ENCODE data around the gene KIR3DL3.
"Not testable (repeated sequence)": the region's sequence is repeated elsewhere in the genome, so short reads cannot be mapped to it uniquely, and the experiment has no call there.

- TF ChIP-seq CTCF, POLR2A (IDR thresholded peaks at IDR 0.05): not testable (repeated sequence)
These were observed 42.2 kb downstream of the KIR3DL3 start for GRCh38 chr19:54766464-54766863.

All from body of pancreas (tissue), 4 donors.